GM06990 (cell line): ENCODE data around the gene PHLDB2.

Source experiments
- DNase-seq: peaks from one replicate; pipeline ENCODE4 v3.0.0-alpha.2; 2011; ENCODE audit not compliant: insufficient read length; ENCODE audit errors: extremely low read depth
- H3K27me3 ChIP-seq: replicated peaks from 2 replicates; pipeline ENCODE4 v1.6.0; 2011; ENCODE audit warnings: low read length; ENCODE audit not compliant: control insufficient read depth, insufficient read depth
- H3K36me3 ChIP-seq: 2 replicates; pipeline ENCODE4 v1.5.1; 2011; ENCODE audit warnings: low read length; ENCODE audit not compliant: control insufficient read depth, insufficient read depth
- H3K4me3 ChIP-seq: replicated peaks from 2 replicates; pipeline ENCODE4 v1.5.1; 2011; ENCODE audit warnings: low read depth, mild to moderate bottlenecking, control low read depth, low read length
- CTCF ChIP-seq: IDR thresholded peaks from 2 replicates; pipeline ENCODE4 v1.5.1; 2011; ENCODE audit warnings: low read length, control low read depth, mild to moderate bottlenecking, inconsistent platforms; ENCODE audit not compliant: insufficient read depth, poor library complexity, severe bottlenecking

The PHLDB2 gene

GRCh38 chr3:111827871-111828270, 31.2 kb upstream of the PHLDB2 start:
- Histone ChIP-seq H3K4me3 (no peak overlapping the region), H3K27me3 (no peaks in the 10 kb centered on the region), H3K36me3 (no peaks in the 10 kb centered on the region)
- no peak for DNase-seq
- no peak for TF ChIP-seq CTCF

GRCh38 chr3:111828530-111828929, 30.5 kb upstream of the PHLDB2 start:
- no peaks in the 10 kb centered on the region for H3K27me3 ChIP-seq
- H3K36me3 ChIP-seq: no peaks in the 10 kb centered on the region
- TF ChIP-seq CTCF: no peak
- no peak overlapping the region for H3K4me3 ChIP-seq
- DNase-seq: no peak

- Histone ChIP-seq H3K4me3 (no peak overlapping the region), H3K36me3 (no peaks in the 10 kb centered on the region), H3K27me3 (no peaks in the 10 kb centered on the region)
- TF ChIP-seq CTCF: no peak
- no peak for DNase-seq
These were observed 30.0 kb upstream of the PHLDB2 start for GRCh38 chr3:111829023-111829422.

- no peak for TF ChIP-seq CTCF
- no peak for DNase-seq
- no peak overlapping the region for H3K4me3 ChIP-seq
- no peaks in the 10 kb centered on the region for H3K27me3 ChIP-seq
- no peaks in the 10 kb centered on the region for H3K36me3 ChIP-seq
These were observed 27.2 kb upstream of the PHLDB2 start for GRCh38 chr3:111831840-111832239.

DNA sequence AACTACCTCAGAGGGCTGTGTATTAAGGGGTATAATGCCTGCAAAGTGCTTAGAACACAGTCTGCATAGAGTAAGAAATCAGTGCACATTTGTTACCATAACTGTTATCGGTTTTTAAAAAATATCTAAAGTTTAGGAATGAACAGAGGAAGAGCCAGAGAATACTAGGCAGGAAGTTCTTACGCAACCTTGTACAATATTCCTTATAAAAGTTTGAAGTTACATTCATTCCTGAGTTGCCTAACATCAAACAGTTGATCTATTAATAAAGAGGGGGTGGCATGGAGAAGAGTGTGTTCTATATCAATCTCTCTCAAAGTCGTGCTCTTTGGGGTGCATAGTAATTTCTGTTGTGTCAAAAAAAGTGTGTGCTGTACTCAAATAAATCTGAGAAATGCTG, 22.0 kb upstream of the PHLDB2 start:
- TF ChIP-seq CTCF: no peak
- H3K36me3 ChIP-seq: no peaks in the 10 kb centered on the region
- no peak for DNase-seq
- H3K4me3 ChIP-seq: no peak overlapping the region
- H3K27me3 ChIP-seq: no peaks in the 10 kb centered on the region

DNA sequence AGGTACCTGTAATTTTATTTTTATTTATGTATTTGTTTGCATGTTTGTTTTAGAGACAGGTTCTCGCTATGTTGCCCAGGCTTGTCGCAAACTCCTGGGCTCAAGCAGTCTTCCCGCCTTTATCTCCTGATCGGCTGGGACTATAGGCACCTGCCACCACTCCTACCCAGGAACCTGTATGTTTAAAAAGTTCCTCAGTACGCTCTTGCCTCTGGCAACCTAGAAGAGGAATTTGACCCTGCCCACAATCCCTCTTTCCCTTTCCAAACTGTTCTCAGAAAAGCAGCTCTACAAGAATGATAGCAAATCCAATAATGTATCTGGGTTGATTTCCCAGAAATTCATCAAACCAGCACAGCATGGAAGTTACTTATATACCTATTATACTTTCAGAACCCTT, 20.9 kb upstream of the PHLDB2 start:
- Histone ChIP-seq H3K36me3 (no peaks in the 10 kb centered on the region), H3K4me3 (no peak overlapping the region), H3K27me3 (no peaks in the 10 kb centered on the region)
- DNase-seq: no peak
- no peak for TF ChIP-seq CTCF
